ENCODE measurements around the gene VPS54.

The VPS54 gene

GRCh38 chr2:63863707-63864106 is 155.5 kb downstream of the VPS54 start:
- H3K4me3 ChIP-seq (replicated peaks in 1 of 2; ENCODE audit: low read depth in 2 of 2, low read length in 2 of 2), result no peak overlapping the region
- TF ChIP-seq CTCF (IDR thresholded peaks at IDR 0.05; ENCODE audit: low read depth, low read length), result no peak
- no peak for DNase-seq (ENCODE audit: low read depth in 2 of 2)

- TF ChIP-seq CTCF (IDR thresholded peaks at IDR 0.05; ENCODE audit: low read depth, low read length), result no peak
- DNase-seq (ENCODE audit: low read depth in 2 of 2), result peak in 1 of 2 donors; percentile 46
Observed at GRCh38 chr2:63862806-63863205, 156.4 kb downstream of the VPS54 start.

GRCh38 chr2:63861220-63861822 is 157.9 kb downstream of the VPS54 start:
- TF ChIP-seq CTCF (IDR thresholded peaks at IDR 0.05; ENCODE audit: low read depth, low read length), result peak; percentile 30
- DNase-seq (ENCODE audit: low read depth in 2 of 2), result peak; percentile 81 to 85
- H3K4me3 ChIP-seq (replicated peaks in 1 of 2; ENCODE audit: low read depth in 2 of 2, low read length in 2 of 2), result no peak overlapping the region

More at GRCh38 chr2:63862806-63863205, 156.4 kb downstream of the VPS54 start:
- no peak overlapping the region for H3K4me3 ChIP-seq (replicated peaks in 1 of 2; ENCODE audit: low read depth in 2 of 2, low read length in 2 of 2)

GRCh38 chr2:63858291-63858690 is 160.9 kb downstream of the VPS54 start:
- H3K4me3 ChIP-seq (replicated peaks in 1 of 2; ENCODE audit: low read depth in 2 of 2, low read length in 2 of 2), result no peak overlapping the region
- no peak for TF ChIP-seq CTCF (IDR thresholded peaks at IDR 0.05; ENCODE audit: low read depth, low read length)
- no peak for DNase-seq (ENCODE audit: low read depth in 2 of 2)

GRCh38 chr2:63856303-63856603 is 163.0 kb downstream of the VPS54 start:
- no peak for TF ChIP-seq CTCF (IDR thresholded peaks at IDR 0.05; ENCODE audit: low read depth, low read length)
- H3K4me3 ChIP-seq (replicated peaks in 1 of 2; ENCODE audit: low read depth in 2 of 2, low read length in 2 of 2), result no peak overlapping the region
- no peak for DNase-seq (ENCODE audit: low read depth in 2 of 2)

GRCh38 chr2:63855418-63856302 is 163.6 kb downstream of the VPS54 start:
- H3K4me3 ChIP-seq (replicated peaks in 1 of 2; ENCODE audit: low read depth in 2 of 2, low read length in 2 of 2), result no peak overlapping the region
- TF ChIP-seq CTCF (IDR thresholded peaks at IDR 0.05; ENCODE audit: low read depth, low read length), result no peak
- DNase-seq (ENCODE audit: low read depth in 2 of 2), result no peak
